ENCODE data around the gene CCDC88B. TPM values are rescaled to one million over a fixed set of nuclear protein-coding genes. Genes with fewer than 3 reads are reported as not detected.
"Not testable (repeated sequence)": the region's sequence is repeated elsewhere in the genome, so short reads cannot be mapped to it uniquely, and the experiment has no call there.

CCDC88B gene
- total RNA-seq, 2 donors from 2014 or later = 8.8 to 16.2 TPM

- no peak for DNase-seq
- intact Hi-C loops (cut with DNase I) = no loop called here
Measured at GRCh38 chr11:64313491-64314145, 26.4 kb upstream of the CCDC88B start.

DNA sequence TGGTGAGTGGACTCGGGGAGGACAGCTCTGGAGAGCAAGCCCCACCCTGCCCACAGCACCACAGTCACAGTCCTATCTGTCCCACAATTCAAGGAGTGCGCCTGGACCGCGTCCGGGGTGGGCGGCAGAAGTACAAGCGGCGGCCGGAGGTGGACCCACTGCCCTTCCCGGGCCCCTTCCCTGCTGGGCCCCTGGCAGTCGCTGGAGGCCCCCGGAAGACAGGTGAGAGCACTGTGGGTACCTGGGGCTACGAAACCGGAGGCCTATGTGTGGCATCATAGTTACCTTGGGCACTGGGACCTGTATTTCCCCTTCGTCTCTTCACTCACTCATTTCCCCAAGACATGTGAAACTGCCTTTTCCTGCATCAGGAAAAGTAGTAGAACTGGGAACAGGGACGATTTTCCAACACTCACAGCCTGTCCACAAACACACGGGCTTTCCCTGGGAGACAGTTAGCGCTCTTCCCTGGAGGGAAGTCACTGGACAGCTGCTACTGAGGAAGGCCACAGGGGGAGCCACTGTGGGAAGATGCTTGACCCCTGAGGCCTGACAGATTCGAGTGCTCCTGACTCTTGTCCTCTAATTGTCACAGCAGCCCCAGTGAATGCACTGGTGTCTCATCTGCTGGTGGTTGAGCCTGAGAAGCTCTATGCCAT lies 25.7 kb upstream of the CCDC88B start:
- Histone ChIP-seq H3K27me3 (no peaks in the 10 kb centered on the region), H3K4me1 (peaks cover 17% of the 10 kb centered on the region), H3K36me3 (replicated peaks in 1 of 2; ENCODE audit: insufficient read depth in 1 of 2, low read depth in 2 of 2) (peaks cover 0 to 3% of the 10 kb centered on the region in 2 donors), H3K9me3 (no peaks in the 10 kb centered on the region), H3K4me3 (no peak overlapping the region), H3K27ac (peak overlapping the region in 2 of 4 donors; percentile 8 to 43)
- TF ChIP-seq POLR2A (IDR thresholded peaks at IDR 0.05) (no peak), CTCF (IDR thresholded peaks at IDR 0.05) (no peak)
- ATAC-seq (no peak), DNase-seq (no peak)
- intact Hi-C loops (cut with DNase I) = no loop called here
- WGBS, 2 donors = 75 to 77% methylated on average over 13 to 17 of the region's 19 CpGs

More at GRCh38 chr11:64313491-64314145, 26.4 kb upstream of the CCDC88B start:
- ATAC-seq = no peak
- peak overlapping the region in 2 of 4 donors; percentile 8 to 43 for H3K27ac ChIP-seq
- peaks cover 0 to 3% of the 10 kb centered on the region in 2 donors for H3K36me3 ChIP-seq (replicated peaks in 1 of 2; ENCODE audit: insufficient read depth in 1 of 2, low read depth in 2 of 2)
- no peaks in the 10 kb centered on the region for H3K27me3 ChIP-seq
- H3K4me3 ChIP-seq = no peak overlapping the region
- 88 to 91% methylated on average over 10 to 13 of the region's 18 CpGs for WGBS, 2 donors
- peaks cover 12% of the 10 kb centered on the region for H3K4me1 ChIP-seq
- no peaks in the 10 kb centered on the region for H3K9me3 ChIP-seq
- no peak for TF ChIP-seq POLR2A (IDR thresholded peaks at IDR 0.05)
- no peak for TF ChIP-seq CTCF (IDR thresholded peaks at IDR 0.05)

GRCh38 chr11:64314805-64315561 lies 25.0 kb upstream of the CCDC88B start:
- intact Hi-C loops (cut with DNase I) = no loop called here
- no peaks in the 10 kb centered on the region for H3K27me3 ChIP-seq
- H3K27ac ChIP-seq = peak overlapping the region in 1 of 4 donors; percentile 43
- H3K4me3 ChIP-seq = no peak overlapping the region
- DNase-seq (peak in 1 of 4 donors; percentile 15), ATAC-seq (no peak)
- peaks cover 0 to 3% of the 10 kb centered on the region in 2 donors for H3K36me3 ChIP-seq (replicated peaks in 1 of 2; ENCODE audit: insufficient read depth in 1 of 2, low read depth in 2 of 2)
- H3K4me1 ChIP-seq = peaks cover 24% of the 10 kb centered on the region
- no peak for TF ChIP-seq POLR2A (IDR thresholded peaks at IDR 0.05)
- TF ChIP-seq CTCF (IDR thresholded peaks at IDR 0.05) = no peak
- no peaks in the 10 kb centered on the region for H3K9me3 ChIP-seq
- WGBS, 2 donors = 89 to 93% methylated on average over 14 to 24 of the region's 24 CpGs

- intact Hi-C loops (cut with DNase I); H3K4me3 ChIP-seq; DNase-seq; ATAC-seq; H3K36me3 ChIP-seq (replicated peaks in 1 of 2; ENCODE audit: insufficient read depth in 1 of 2, low read depth in 2 of 2); H3K9me3 ChIP-seq; H3K27me3 ChIP-seq: not testable (repeated sequence)
- 79% methylated on average over 17 to 23 of the region's 25 CpGs for WGBS, 2 donors
- H3K27ac ChIP-seq = peak overlapping the region in 1 of 4 donors; percentile 97
- H3K4me1 ChIP-seq = peaks cover 33% of the 10 kb centered on the region
Measured at GRCh38 chr11:64315667-64316526, 24.1 kb upstream of the CCDC88B start.

Measured in body of pancreas (tissue), 4 donors.